ENCODE results near the gene MYRF.

MYRF gene

GRCh38 chr11:61820174-61820573, 67.7 kb downstream of the MYRF start:
- DNase-seq (ENCODE audit: low read depth) = no peak

GRCh38 chr11:61826930-61827570, 74.6 kb downstream of the MYRF start:
- DNase-seq (ENCODE audit: low read depth) = no peak

DNA sequence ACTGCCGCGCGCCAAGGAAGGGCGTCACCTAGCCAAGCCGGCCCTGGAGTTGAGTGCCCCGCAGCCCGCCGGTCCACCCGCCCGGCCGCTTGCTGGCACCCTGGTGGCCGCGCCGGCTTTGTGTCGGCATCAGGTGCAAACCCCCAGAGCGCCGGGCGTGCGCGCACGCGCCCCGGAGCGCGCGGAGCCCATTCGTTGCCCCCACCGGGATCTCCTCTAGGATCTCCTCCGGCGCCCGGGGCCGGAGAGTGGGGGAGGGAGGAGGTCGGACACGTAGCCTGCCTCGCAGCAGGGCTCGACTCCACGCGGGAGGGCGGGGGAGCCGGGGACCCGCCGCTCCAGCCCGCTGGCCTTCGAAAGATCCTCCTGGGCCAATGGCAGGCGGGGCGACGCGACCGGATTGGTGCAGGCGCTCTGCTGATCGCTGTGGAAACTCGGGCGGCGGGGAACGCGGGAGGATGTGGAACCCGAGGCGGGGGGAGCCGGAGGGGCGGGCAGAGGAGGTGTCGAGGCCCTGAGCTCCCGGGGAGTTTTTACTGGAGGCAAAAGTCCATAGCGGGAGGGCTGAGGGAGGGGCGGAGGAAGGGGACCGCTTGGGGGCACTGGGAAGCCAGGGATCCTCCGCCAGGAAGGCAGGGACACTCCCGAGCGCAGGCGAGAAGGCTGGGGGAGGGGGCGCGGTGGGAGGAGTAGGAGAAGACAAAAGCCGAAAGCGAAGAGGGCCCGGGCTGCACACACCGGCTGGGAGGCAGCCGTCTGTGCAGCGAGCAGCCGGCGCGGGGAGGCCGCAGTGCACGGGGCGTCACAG, 75.3 kb downstream of the MYRF start, which contains the start of gene FADS2:
TSS of gene FADS2 (plus strand) at position 730 of the 808 bp plus-strand sequence. CDS start 91 bp downstream, outside the sequence.
- DNase-seq (ENCODE audit: low read depth) = peak; percentile 70

GRCh38 chr11:61828379-61828628, 75.9 kb downstream of the MYRF start:
- no peak for DNase-seq (ENCODE audit: low read depth)

GRCh38 chr11:61828629-61829407, 76.4 kb downstream of the MYRF start:
- DNase-seq (ENCODE audit: low read depth) = peak; percentile 43

DNA sequence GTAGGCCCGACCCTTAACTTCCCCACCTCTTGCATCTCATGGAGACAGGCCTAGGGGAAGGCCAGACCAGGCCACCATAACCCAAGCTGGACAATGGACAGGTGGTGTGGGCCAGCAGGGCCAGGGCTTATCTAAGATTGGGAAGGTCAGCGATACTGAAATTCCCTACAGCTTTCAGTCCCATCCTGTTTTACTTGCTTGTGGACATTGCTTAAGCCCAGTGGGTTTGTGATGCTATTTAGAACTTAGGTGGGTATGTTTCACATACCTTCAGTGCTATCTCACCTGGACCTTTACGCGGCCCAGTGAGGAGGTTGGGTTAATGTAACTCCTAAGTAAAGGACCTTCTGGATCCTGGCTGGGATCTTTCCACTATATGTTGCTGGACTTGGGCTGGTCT, 77.4 kb downstream of the MYRF start:
- no peak for DNase-seq (ENCODE audit: low read depth)

DNA sequence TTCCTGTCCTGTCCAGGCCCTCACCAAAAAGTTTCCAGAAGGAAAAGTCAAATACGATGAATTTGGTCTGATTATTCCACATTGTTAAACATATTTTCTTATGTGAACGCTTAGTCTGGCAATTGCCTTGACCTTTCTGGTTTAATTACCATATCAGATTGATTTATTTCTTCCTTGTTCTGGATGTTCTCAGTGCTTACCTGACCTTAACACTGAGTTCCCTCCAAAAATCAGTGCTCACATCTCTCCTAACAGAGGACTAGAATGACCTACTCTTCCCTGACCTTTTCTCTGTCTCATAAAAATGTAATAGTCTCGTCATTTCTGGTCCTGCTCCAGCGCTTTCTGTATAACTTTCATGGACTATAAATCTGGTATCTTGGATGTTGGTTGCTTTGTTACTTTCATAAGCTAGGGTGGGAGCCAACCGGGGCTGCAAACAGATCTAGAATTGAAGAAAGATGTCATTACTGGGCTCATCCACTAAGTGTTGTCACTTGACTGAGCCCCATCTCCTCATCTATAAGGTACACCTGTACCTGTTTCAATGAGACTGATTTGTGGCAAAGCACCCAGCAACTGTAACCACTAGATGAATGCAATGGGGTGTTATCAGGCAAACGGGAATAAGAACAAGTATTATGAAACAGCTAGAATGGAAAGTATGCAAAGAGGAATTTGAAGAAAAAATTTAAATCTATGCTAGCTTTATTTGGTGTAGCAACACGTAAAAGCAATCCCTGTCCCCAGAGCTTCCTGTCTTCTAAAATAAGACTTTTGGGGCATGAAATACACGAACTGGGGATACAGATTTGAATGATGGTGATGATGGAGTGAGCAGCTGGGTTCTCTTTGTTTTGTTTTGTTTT, 78.0 kb downstream of the MYRF start:
- DNase-seq (ENCODE audit: low read depth) = no peak

- no peak for DNase-seq (ENCODE audit: low read depth)
Observed at GRCh38 chr11:61832207-61832606, 79.8 kb downstream of the MYRF start.

DNA sequence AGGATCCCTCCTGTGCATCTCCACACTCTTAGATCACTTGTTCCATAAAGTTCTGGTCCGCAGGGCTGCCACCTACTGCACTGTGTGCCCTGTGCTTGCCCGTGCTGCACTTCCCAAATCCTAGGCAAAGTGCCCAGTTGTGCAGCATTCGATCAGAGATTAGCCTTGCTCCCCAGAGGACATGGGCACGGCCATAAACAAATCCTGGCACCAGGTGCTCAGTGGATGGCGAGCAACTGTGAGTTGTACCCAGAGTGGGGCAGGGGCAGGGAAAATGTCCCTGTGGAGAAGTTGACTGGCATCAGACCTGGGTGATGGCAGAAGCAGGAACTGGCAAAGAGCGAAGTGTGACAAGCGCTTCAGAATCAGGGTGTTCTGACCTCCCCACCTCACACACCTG, 80.3 kb downstream of the MYRF start:
- DNase-seq (ENCODE audit: low read depth) = no peak

DNA sequence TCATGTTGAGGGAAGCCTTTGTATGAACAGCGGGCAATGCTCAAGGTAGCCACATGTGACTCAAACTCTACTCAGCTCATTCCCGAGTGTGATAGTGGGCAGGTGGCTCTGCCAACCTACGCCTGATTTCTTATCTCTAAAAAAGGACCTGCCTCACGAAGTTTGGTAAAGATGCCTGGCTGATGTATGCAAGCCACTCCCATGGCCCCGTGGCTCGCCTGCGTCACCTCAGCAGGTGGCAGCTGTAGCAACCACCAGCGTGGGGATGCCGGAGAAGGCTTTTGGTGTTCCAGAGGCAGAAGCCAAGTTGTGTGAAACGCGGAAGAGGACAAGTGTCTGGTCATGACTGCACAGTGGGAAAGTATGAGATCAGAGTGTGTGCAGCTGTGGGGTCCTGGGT, 81.0 kb downstream of the MYRF start:
- no peak for DNase-seq (ENCODE audit: low read depth)

DNA sequence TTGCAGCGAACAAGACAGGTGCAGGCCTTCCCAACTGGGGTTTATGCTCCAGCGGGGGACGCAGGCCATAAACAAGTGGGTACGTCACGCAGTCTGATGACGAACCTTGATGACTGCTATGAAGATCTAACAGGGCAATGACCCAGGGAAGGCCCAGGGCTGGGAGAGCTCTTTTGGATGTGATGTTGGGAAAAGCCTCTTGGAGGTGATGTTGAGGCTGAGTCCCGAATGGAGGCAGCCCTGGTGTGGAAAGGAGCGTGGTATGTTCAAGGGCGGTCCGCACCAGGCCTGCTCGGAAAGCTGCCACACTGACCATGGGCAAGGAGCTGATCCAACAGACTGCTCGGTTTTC, 81.5 kb downstream of the MYRF start:
- no peak for DNase-seq (ENCODE audit: low read depth)

DNA sequence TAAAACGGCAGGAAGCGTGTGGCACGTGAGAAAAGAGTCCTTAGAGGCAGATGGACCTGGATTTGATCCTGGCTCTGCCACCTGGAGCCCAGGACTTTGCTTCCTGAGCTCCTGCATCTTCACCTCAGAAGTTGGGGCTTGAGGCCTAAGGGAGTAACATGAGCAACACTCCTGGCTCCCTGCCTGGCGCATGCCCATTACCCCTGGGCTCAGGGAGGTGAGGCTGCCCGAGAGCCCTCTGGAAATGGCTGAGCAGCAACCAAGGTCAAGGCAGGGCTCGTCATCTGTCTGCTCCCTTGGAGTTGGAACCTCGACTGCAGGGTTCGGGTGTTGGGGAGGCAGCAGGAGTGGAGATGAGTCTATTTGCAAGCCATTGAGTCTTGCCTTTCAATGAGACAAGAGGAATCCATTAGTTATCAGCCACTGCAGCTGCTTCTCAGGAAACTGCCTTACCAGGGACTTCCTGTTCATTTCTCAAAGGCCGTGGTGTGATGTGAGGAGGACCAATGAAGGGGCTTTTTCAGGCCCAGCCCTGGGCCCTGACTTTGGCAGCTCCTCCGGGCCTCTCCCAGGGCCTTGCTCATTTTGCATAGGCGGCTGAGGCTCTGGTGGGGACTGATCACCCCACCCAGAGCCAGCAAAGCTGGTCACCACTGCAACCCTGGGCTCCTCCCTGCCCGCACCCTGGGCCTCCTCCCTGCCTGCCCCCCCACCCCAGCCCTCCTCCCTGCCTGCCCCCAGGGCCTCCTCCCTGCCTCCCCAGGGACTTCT, 82.0 kb downstream of the MYRF start:
- DNase-seq (ENCODE audit: low read depth) = peak; percentile 42

- no peak for DNase-seq (ENCODE audit: low read depth)
Observed at GRCh38 chr11:61836193-61836592, 83.8 kb downstream of the MYRF start.

DNA sequence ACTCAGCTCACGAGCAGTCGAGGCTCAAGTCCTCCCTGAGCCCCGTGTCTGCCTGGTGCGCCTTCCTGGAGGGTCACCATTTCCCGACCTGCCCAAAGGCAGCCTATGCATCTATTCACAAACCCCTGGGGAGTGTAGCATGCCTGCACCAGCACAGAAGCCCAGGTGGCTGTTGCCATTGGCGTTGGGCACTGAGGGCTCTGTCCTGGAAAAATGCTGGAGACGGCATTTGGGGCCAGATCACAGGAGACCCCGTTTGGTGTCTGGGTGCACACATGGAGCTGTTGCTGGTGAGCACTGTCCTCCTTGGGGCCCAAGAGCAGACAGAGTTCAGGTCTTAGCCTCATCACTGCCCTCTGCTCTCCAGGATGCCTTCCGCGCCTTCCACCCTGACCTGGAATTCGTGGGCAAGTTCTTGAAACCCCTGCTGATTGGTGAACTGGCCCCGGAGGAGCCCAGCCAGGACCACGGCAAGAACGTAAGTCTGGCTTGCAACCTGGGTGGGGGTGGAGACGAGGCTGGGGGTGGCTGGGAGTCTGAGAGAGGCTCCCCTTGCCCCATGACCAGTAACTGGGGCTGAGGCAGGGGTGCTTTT, 85.1 kb downstream of the MYRF start:
- DNase-seq (ENCODE audit: low read depth) = no peak
